Neutrophil (primary cell): ENCODE results near the gene FAM110A.
A peak's percentile ranks its signal among the peaks of the same experiment; 100 is the strongest.

Experiments used
- H3K27ac ChIP-seq: fragments of 200-600 bp; sonication (generic); 2 replicates; pipeline ENCODE4 v1.5.1; 2016; ENCODE audit warnings: mild to moderate bottlenecking, moderate library complexity
- H3K27me3 ChIP-seq: fragments of 200-600 bp; sonication (generic); 2 replicates; pipeline ENCODE4 v1.6.0; 2016; ENCODE audit warnings: mild to moderate bottlenecking
- H3K36me3 ChIP-seq: fragments of 200-600 bp; sonication (generic); 2 replicates; pipeline ENCODE4 v1.5.1; 2017
- H3K4me1 ChIP-seq, 2 experiments: fragments of 200-600 bp in 1 of 2; sonication (generic) in 1 of 2; 1 replicate in 1 of 2; 2 replicates in 1 of 2; pipeline versions ENCODE4 v1.5.1 to v1.6.1; 2013 to 2016; ENCODE audit warnings: low read depth in 1 of 2, low read length in 1 of 2, mild to moderate bottlenecking in 1 of 2, moderate library complexity in 1 of 2; ENCODE audit not compliant: control insufficient read depth in 1 of 2, insufficient read depth in 1 of 2
- H3K4me3 ChIP-seq, 2 experiments: fragments of 200-600 bp in 1 of 2; sonication (generic) in 1 of 2; 1 replicate in 1 of 2; 2 replicates in 1 of 2; pipeline ENCODE4 v1.5.1; 2013 to 2016; ENCODE audit warnings: low read depth in 1 of 2, low read length in 1 of 2, mild to moderate bottlenecking in 1 of 2, moderate library complexity in 1 of 2
- H3K9me3 ChIP-seq: fragments of 200-600 bp; sonication (generic); 2 replicates; pipeline ENCODE4 v1.5.1; 2016
- TF ChIP-seq, protein P1 (sequence below): fragments of 200-600 bp; sonication (generic); IDR thresholded peaks from 2 replicates; pipeline ENCODE4 v1.5.1; 2016; ENCODE audit warnings: antibody characterized with exemption

Gene FAM110A

DNA sequence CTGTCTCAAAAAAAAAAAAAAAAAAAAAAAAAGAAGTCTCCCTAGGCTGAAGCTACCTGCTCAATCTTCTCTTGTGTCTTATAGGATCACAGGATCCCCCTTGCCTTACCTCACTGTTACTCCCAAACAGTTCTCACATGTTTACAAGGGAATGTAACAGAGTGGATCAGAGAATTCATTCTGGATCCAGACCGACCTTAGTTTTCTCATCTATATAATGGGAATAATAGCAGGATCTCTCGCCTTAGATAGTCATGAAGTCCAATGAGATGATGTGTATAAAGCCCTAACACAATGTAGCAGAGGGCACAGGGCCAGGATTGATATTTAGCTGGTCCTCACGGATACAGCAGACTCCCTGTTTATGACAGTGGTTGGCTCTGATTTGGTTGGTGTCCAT is 2.3 kb upstream of the FAM110A start:
- no peak overlapping the region for H3K4me3 ChIP-seq
- H3K4me1 ChIP-seq, result peaks cover 26 to 32% of the 10 kb centered on the region in 2 experiments
- no peaks in the 10 kb centered on the region for H3K36me3 ChIP-seq

DNA sequence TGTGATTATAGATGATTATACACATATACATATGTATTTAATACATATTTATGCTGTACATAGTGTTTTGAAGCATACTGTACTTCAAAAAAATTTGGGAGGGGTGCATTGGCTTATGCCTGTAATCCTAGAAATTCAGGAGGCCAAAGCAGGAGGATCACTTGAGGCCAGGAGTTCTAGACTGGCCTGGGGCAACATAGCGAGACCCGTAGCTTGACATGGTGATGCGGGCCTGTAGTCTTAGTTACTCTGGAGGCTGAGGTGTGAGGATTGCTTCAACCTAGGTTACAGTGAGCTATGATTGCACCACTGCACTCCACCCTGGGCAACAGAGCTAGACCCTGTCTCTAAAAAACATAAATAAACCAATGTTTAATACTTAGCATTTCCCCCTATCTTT is 1.6 kb upstream of the FAM110A start:
- Histone ChIP-seq H3K27ac (no peak overlapping the region), H3K27me3 (no peaks in the 10 kb centered on the region), H3K9me3 (no peaks in the 10 kb centered on the region), H3K4me3 (no peak overlapping the region), H3K36me3 (no peaks in the 10 kb centered on the region), H3K4me1 (peaks cover 26 to 39% of the 10 kb centered on the region in 2 experiments)
- TF ChIP-seq, protein P1, sequence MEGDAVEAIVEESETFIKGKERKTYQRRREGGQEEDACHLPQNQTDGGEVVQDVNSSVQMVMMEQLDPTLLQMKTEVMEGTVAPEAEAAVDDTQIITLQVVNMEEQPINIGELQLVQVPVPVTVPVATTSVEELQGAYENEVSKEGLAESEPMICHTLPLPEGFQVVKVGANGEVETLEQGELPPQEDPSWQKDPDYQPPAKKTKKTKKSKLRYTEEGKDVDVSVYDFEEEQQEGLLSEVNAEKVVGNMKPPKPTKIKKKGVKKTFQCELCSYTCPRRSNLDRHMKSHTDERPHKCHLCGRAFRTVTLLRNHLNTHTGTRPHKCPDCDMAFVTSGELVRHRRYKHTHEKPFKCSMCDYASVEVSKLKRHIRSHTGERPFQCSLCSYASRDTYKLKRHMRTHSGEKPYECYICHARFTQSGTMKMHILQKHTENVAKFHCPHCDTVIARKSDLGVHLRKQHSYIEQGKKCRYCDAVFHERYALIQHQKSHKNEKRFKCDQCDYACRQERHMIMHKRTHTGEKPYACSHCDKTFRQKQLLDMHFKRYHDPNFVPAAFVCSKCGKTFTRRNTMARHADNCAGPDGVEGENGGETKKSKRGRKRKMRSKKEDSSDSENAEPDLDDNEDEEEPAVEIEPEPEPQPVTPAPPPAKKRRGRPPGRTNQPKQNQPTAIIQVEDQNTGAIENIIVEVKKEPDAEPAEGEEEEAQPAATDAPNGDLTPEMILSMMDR, result no peak

More for the DNA sequence above, 2.3 kb upstream of the FAM110A start:
- TF ChIP-seq, protein P1, result no peak
- H3K9me3 ChIP-seq, result no peaks in the 10 kb centered on the region
- no peak overlapping the region for H3K27ac ChIP-seq
- no peaks in the 10 kb centered on the region for H3K27me3 ChIP-seq

DNA sequence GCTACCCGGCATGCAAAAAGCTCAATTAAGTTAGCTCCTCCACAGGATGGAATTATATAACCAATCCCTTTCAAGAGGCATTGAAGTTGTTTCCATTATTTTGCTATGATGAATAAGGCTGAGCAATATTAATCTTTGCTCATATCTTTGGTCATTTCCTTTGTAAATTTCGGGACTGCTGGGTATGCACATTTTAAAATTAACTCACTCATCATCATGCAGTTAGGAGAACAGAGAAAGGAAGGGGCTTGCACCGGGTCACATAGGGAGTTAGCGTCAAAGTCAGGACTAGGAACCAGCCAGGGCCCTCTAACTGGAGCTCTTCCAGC is 430 bp upstream of the FAM110A start:
- Histone ChIP-seq H3K4me3 (peak overlapping the region; percentile 81 to 97), H3K4me1 (peaks cover 30 to 45% of the 10 kb centered on the region in 2 experiments), H3K27me3 (no peaks in the 10 kb centered on the region), H3K27ac (peak overlapping the region; percentile 80), H3K9me3 (no peaks in the 10 kb centered on the region), H3K36me3 (no peaks in the 10 kb centered on the region)
- TF ChIP-seq, protein P1, result no peak

- peak overlapping the region; percentile 80 for H3K27ac ChIP-seq
- TF ChIP-seq, protein P1, result no peak
- H3K36me3 ChIP-seq, result no peaks in the 10 kb centered on the region
- no peaks in the 10 kb centered on the region for H3K27me3 ChIP-seq
- no peaks in the 10 kb centered on the region for H3K9me3 ChIP-seq
- peaks cover 30 to 45% of the 10 kb centered on the region in 2 experiments for H3K4me1 ChIP-seq
- H3K4me3 ChIP-seq, result peak overlapping the region; percentile 81 to 97
These were observed 734 bp downstream of the FAM110A start for GRCh38 chr20:834151-834746.

- Histone ChIP-seq H3K4me3 (peak overlapping the region in 1 of 2 experiments; percentile 14), H3K36me3 (no peaks in the 10 kb centered on the region), H3K27me3 (peaks cover 5% of the 10 kb centered on the region), H3K27ac (no peak overlapping the region), H3K4me1 (peaks cover 30 to 38% of the 10 kb centered on the region in 2 experiments), H3K9me3 (no peaks in the 10 kb centered on the region)
- TF ChIP-seq, protein P1, result no peak
These were observed 2.1 kb downstream of the FAM110A start for GRCh38 chr20:835608-836045.
